H9 (cell line): ENCODE results near the gene CERS6. TPM values are rescaled to one million over a fixed set of nuclear protein-coding genes. Genes with fewer than 3 reads are reported as not detected.

Experiments
- DNase-seq: peaks from one replicate; pipeline ENCODE4 v3.0.0-alpha.2; 2017
- H2AFZ ChIP-seq: one replicate; pipeline ENCODE4 v1.6.1; 2013; ENCODE audit warnings: mild to moderate bottlenecking, low read length, control low read depth, moderate library complexity
- H2AK5ac ChIP-seq: 2 replicates; pipeline ENCODE4 v1.6.1; 2013; ENCODE audit warnings: low read length, control low read depth, mixed read lengths; ENCODE audit not compliant: insufficient read length
- H2BK120ac ChIP-seq: one replicate; pipeline ENCODE4 v1.6.1; 2013; ENCODE audit warnings: low read depth, mild to moderate bottlenecking, low read length, control low read depth, inconsistent platforms; ENCODE audit not compliant: poor library complexity, severe bottlenecking
- H2BK12ac ChIP-seq: 2 replicates; pipeline ENCODE4 v1.6.1; 2013; ENCODE audit warnings: low read length, control low read depth, mixed read lengths, low read depth; ENCODE audit not compliant: insufficient read length
- H2BK15ac ChIP-seq: 2 replicates; pipeline ENCODE4 v1.6.1; 2013; ENCODE audit warnings: low read depth, low read length, control low read depth
- H2BK20ac ChIP-seq: one replicate; pipeline ENCODE4 v1.6.1; 2013; ENCODE audit warnings: low read depth, mild to moderate bottlenecking, low read length, control low read depth, inconsistent platforms; ENCODE audit not compliant: poor library complexity, severe bottlenecking
- H2BK5ac ChIP-seq: 2 replicates; pipeline ENCODE4 v1.6.1; 2013; ENCODE audit warnings: low read length, control low read depth, mixed read lengths; ENCODE audit not compliant: insufficient read length
- H3K14ac ChIP-seq: 2 replicates; pipeline ENCODE4 v1.6.1; 2013; ENCODE audit warnings: low read length, control low read depth; ENCODE audit not compliant: insufficient read depth
- H3K18ac ChIP-seq: 2 replicates; pipeline ENCODE4 v1.6.1; 2013; ENCODE audit warnings: low read depth, mild to moderate bottlenecking, mixed read lengths, low read length, control low read depth; ENCODE audit not compliant: insufficient read length
- H3K23ac ChIP-seq: 2 replicates; pipeline ENCODE4 v1.6.1; 2013; ENCODE audit warnings: low read length, control low read depth, mixed read lengths, low read depth; ENCODE audit not compliant: insufficient read length
- H3K23me2 ChIP-seq: 2 replicates; pipeline ENCODE4 v1.6.1; 2013; ENCODE audit warnings: low read depth, mild to moderate bottlenecking, mixed read lengths, low read length, control low read depth; ENCODE audit not compliant: insufficient read length, poor library complexity, severe bottlenecking
- H3K27ac ChIP-seq: 2 replicates; pipeline ENCODE4 v1.5.1; 2013; ENCODE audit warnings: low read length, control low read depth, mixed read lengths, low read depth; ENCODE audit not compliant: insufficient read length
- H3K27me3 ChIP-seq: 2 replicates; pipeline ENCODE4 v1.6.1; 2013; ENCODE audit warnings: low read length, control low read depth, inconsistent platforms; ENCODE audit not compliant: insufficient read depth
- H3K4ac ChIP-seq: 2 replicates; pipeline ENCODE4 v1.6.1; 2013; ENCODE audit warnings: low read depth, mild to moderate bottlenecking, control low read depth, inconsistent platforms, low read length, moderate library complexity
- H3K4me1 ChIP-seq: 2 replicates; pipeline ENCODE4 v1.6.1; 2013; ENCODE audit warnings: low read length, control low read depth, inconsistent platforms; ENCODE audit not compliant: insufficient read depth
- H3K4me2 ChIP-seq: 2 replicates; pipeline ENCODE4 v1.6.1; 2013; ENCODE audit warnings: low read length, control low read depth, mixed read lengths; ENCODE audit not compliant: insufficient read length, insufficient read depth
- H3K56ac ChIP-seq: 2 replicates; pipeline ENCODE4 v1.6.1; 2013; ENCODE audit warnings: low read depth, mild to moderate bottlenecking, mixed read lengths, low read length, control low read depth; ENCODE audit not compliant: insufficient read length
- H3K79me1 ChIP-seq: 2 replicates; pipeline ENCODE4 v1.6.1; 2013; ENCODE audit warnings: low read depth, mild to moderate bottlenecking, moderate library complexity, low read length, control low read depth, inconsistent platforms; ENCODE audit not compliant: insufficient read depth, poor library complexity, severe bottlenecking
- H3K79me2 ChIP-seq: 2 replicates; pipeline ENCODE4 v1.6.1; 2013; ENCODE audit warnings: low read length, control low read depth, inconsistent platforms; ENCODE audit not compliant: insufficient read depth
- H3K9ac ChIP-seq: 2 replicates; pipeline ENCODE4 v1.6.1; 2013; ENCODE audit warnings: low read length, control low read depth, mixed read lengths; ENCODE audit not compliant: insufficient read length; ENCODE audit errors: extremely low read depth
- H3K9me3 ChIP-seq: one replicate; pipeline ENCODE4 v1.6.1; 2013; ENCODE audit warnings: low read depth, low read length, inconsistent platforms; ENCODE audit not compliant: control insufficient read depth
- H3T11ph ChIP-seq: one replicate; pipeline ENCODE4 v1.6.1; 2013; ENCODE audit warnings: mild to moderate bottlenecking, low read length, control low read depth, inconsistent platforms
- H4K20me1 ChIP-seq: one replicate; pipeline ENCODE4 v1.6.1; 2013; ENCODE audit not compliant: control insufficient read depth, insufficient read length, insufficient read depth
- H4K5ac ChIP-seq: 2 replicates; pipeline ENCODE4 v1.6.1; 2013; ENCODE audit warnings: low read depth, mild to moderate bottlenecking, mixed read lengths, low read length, control low read depth; ENCODE audit not compliant: insufficient read length
- H4K8ac ChIP-seq: replicated peaks from 2 replicates; pipeline ENCODE4 v1.6.1; 2013; ENCODE audit warnings: low read length, control low read depth, mixed read lengths, low read depth; ENCODE audit not compliant: insufficient read length
- H4K91ac ChIP-seq: 2 replicates; pipeline ENCODE4 v1.6.1; 2013; ENCODE audit warnings: low read depth, mild to moderate bottlenecking, moderate library complexity, mixed read lengths, low read length, control low read depth; ENCODE audit not compliant: insufficient read length
- H3K27ac Mint-ChIP-seq, 3 experiments: 2 replicates in 2 of 3; 3 replicates in 1 of 3; pipeline ENCODE4 v1.8.0; 2020 to 2021; ENCODE audit warnings: mixed read lengths in 3 of 3, mild to moderate bottlenecking in 1 of 3, moderate library complexity in 1 of 3
- H3K27me3 Mint-ChIP-seq: 2 replicates; pipeline ENCODE4 v1.8.0; 2021; ENCODE audit warnings: low read depth, mild to moderate bottlenecking, moderate library complexity, mixed read lengths
- H3K36me3 Mint-ChIP-seq, 3 experiments: 2 replicates in 2 of 3; 3 replicates in 1 of 3; pipeline ENCODE4 v1.8.0; 2020 to 2021; ENCODE audit warnings: low read depth in 3 of 3, mixed read lengths in 3 of 3; ENCODE audit not compliant: insufficient read depth in 1 of 3
- H3K4me1 Mint-ChIP-seq, 2 experiments: 2 replicates each; pipeline ENCODE4 v1.8.0; 2020; ENCODE audit warnings: mixed read lengths in 2 of 2
- H3K4me3 Mint-ChIP-seq, 2 experiments: 2 replicates in 1 of 2; 3 replicates in 1 of 2; pipeline ENCODE4 v1.8.0; 2020 to 2021; ENCODE audit warnings: mild to moderate bottlenecking in 2 of 2, mixed read lengths in 2 of 2, moderate library complexity in 1 of 2
- H3K9me3 Mint-ChIP-seq, 2 experiments: 2 replicates in 1 of 2; 3 replicates in 1 of 2; pipeline ENCODE4 v1.8.0; 2020; ENCODE audit warnings: mild to moderate bottlenecking in 2 of 2, mixed read lengths in 2 of 2, moderate library complexity in 1 of 2
- CTCF ChIP-seq: fragments of 200-600 bp; sonication (generic); conservative IDR thresholded peaks from 3 replicates; pipeline ENCODE4 v1.8.0; 2021; ENCODE audit warnings: antibody characterized with exemption, mild to moderate bottlenecking
- WGBS: extraction: QIAGEN DNeasy Blood & Tissue Kit; methylation state at CpG from one replicate; pipeline ENCODE4 v1.1.7; 2013; ENCODE audit warnings: missing lambda C conversion rate, low lambda C conversion rate, mixed read lengths; ENCODE audit not compliant: insufficient read length; ENCODE audit errors: extremely low coverage; 5-methylcytosine and 5-hydroxymethylcytosine counted together
- total RNA-seq: library from RNA; stranded (reverse); gene quantifications from 2 replicates; pipeline ENCODE4 v1.2.1, GENCODE V29; 2021

The CERS6 gene
- total RNA-seq, 1 experiment from 2014 or later = 17.7 TPM

GRCh38 chr2:168814046-168814445, 358.0 kb downstream of the CERS6 start:
- no peak overlapping the region for H4K91ac ChIP-seq
- no peak overlapping the region for H3K14ac ChIP-seq
- no peak overlapping the region for H3K56ac ChIP-seq
- H3K79me1 ChIP-seq = no peaks in the 10 kb centered on the region
- no peak overlapping the region for H3K9ac ChIP-seq
- no peak overlapping the region for H3K4me2 ChIP-seq
- H3T11ph ChIP-seq = no peak overlapping the region
- H2AK5ac ChIP-seq = no peak overlapping the region
- H3K9me3 ChIP-seq = no peaks in the 10 kb centered on the region
- H3K23ac ChIP-seq = no peak overlapping the region
- H4K5ac ChIP-seq = no peak overlapping the region
- H3K4me1 ChIP-seq = peaks cover 1% of the 10 kb centered on the region; the same call in 1 of the 2 replicates
- no peak overlapping the region for H2AFZ ChIP-seq
- Mint-ChIP-seq H3K4me1 (peaks cover 4 to 10% of the 10 kb centered on the region in 2 experiments; a peak in 3 of 4 replicates), H3K4me3 (no peak overlapping the region), H3K36me3 (no peaks in the 10 kb centered on the region), H3K9me3 (no peaks in the 10 kb centered on the region), H3K27ac (no peak overlapping the region), H3K27me3 (no peaks in the 10 kb centered on the region; the same call in 1 of the 2 replicates)
- no peak for TF ChIP-seq CTCF
- no peaks in the 10 kb centered on the region for H3K27me3 ChIP-seq
- H3K18ac ChIP-seq = no peak overlapping the region
- H2BK20ac ChIP-seq = no peak overlapping the region
- no peak overlapping the region for H2BK15ac ChIP-seq
- no peak overlapping the region for H2BK12ac ChIP-seq
- DNase-seq = no peak
- no CpG with 5 or more reads among the region's 2 CpGs for WGBS
- no peak overlapping the region for H2BK120ac ChIP-seq
- H3K79me2 ChIP-seq = no peaks in the 10 kb centered on the region
- H4K20me1 ChIP-seq = no peaks in the 10 kb centered on the region
- no peak overlapping the region for H2BK5ac ChIP-seq
- no peak overlapping the region for H3K27ac ChIP-seq
- H4K8ac ChIP-seq = no peak overlapping the region
- no peak overlapping the region for H3K4ac ChIP-seq
- H3K23me2 ChIP-seq = no peaks in the 10 kb centered on the region
